ENCODE data around the gene WFIKKN1. TPM values are rescaled to one million over a fixed set of nuclear protein-coding genes. Genes with fewer than 3 reads are reported as not detected.

WFIKKN1 gene
- total RNA-seq, 2 donors from 2014 or later, result 0.21 to 0.50 TPM

GRCh38 chr16:617855-618254 is 12.9 kb upstream of the WFIKKN1 start:
- intact Hi-C loops (cut with DNase I), result no loop called here
- ATAC-seq, result no peak
- no peak for DNase-seq

DNA sequence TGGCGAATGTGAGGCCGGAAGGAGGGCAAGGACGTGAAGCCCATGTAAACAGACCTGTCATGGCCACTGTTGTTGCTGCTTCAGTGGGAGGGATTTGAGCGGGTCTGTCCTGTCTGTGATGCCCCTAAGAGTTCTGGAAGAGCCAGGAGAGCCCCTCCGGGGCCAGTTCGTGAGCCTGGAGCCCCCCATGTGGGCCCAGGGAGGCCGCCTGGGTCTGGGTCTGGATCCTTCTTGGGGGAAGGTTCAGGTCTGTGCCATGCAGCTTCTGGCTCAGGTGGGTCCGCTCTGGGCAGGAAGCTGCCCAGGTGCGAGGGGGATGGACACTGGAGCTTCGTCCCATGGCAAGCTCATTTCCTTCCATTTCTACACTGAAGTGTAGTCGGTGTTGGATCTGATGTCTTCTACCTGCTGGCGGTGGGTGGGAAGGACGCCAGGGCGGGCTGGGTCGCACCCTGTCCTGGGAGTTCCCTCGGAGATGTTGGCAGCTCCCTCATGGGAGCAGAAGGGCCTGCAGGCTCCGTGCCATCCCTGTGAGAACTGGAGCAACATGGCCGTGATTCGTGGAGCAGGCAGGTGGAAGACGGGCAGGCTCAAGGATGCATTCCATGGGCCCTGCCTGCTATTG is 11.2 kb upstream of the WFIKKN1 start:
- ATAC-seq (no peak), DNase-seq (no peak)
- intact Hi-C loops (cut with DNase I), result no loop called here

DNA sequence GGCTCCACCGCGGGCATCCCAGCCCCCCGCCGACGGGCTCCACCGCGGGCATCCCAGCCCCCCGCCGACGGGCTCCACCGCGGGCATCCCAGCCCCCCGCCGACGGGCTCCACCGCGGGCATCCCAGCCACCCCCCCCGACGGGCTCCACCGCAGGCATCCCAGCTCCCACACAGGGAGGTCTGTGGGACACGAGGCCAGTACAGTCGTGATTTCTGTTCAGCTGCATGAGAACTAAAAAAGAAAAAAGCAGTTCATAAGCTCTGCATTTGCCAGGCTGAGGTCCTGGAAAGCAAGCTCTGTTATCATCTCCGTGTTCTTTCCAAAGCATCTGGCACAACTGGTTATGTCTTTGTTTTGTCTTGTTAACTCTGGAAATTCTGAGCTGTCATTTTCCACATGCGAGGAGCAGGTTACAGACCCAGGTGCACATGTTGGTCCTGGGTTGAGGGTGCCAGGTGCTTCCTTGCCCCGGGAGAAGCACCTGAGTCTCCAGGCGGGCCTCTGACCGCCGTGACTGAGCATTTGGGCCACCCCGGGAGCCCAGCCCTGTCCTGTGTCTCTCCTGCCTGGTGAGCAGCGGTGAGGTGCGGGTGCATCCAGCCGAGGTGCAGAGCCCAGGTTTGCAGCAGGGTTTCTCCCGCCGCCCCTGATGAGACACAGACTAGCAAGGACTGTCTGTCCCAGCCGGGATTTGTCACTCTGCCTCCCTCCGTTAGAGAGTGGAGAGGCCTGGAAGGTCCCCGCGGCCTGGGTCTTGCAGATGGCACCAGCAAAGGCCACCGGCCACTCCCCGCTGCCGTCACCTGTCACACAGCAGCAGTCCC is 9.9 kb upstream of the WFIKKN1 start:
- ATAC-seq (no peak), DNase-seq (no peak)
- intact Hi-C loops (cut with DNase I), result no loop called here

- no peak for DNase-seq
- peak in 1 of 2 donors; percentile 25 for ATAC-seq
- intact Hi-C loops (cut with DNase I), result no loop called here
Observed at GRCh38 chr16:621526-622105, 9.2 kb upstream of the WFIKKN1 start.

DNA sequence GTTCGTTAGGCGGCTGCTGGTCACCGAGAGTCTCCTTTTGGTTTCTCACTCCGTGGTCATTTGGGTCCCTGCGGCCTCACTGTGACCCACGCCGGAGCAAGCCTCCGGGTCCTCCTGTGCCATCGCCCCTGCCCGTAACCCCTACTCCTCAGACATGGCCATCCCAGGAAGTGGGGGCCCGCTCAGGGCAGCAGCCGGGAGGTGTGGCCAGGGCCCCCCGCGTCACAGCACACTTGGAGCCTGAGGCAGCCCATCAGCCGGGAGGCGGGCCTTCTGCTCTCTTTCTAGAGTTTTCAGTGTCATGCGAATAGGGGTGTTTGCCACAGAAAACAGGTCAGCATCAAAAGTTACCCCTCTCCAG is 7.9 kb upstream of the WFIKKN1 start:
- no peak for ATAC-seq
- DNase-seq, result no peak
- intact Hi-C loops (cut with DNase I), result no loop called here

- intact Hi-C loops (cut with DNase I), result no loop called here
- DNase-seq (no peak), ATAC-seq (no peak)
Observed at GRCh38 chr16:624526-625070, 6.2 kb upstream of the WFIKKN1 start.

GRCh38 chr16:625117-625976 is 5.4 kb upstream of the WFIKKN1 start:
- DNase-seq (no peak), ATAC-seq (no peak)
- intact Hi-C loops (cut with DNase I), result no loop called here

- ATAC-seq, result no peak
- DNase-seq, result no peak
- intact Hi-C loops (cut with DNase I), result no loop called here
Observed at GRCh38 chr16:625977-626765, 4.6 kb upstream of the WFIKKN1 start.

GRCh38 chr16:626787-627453 is 3.9 kb upstream of the WFIKKN1 start:
- ATAC-seq (peak; percentile 23 to 81), DNase-seq (peak; percentile 60)
- intact Hi-C loops (cut with DNase I), result no loop called here

DNA sequence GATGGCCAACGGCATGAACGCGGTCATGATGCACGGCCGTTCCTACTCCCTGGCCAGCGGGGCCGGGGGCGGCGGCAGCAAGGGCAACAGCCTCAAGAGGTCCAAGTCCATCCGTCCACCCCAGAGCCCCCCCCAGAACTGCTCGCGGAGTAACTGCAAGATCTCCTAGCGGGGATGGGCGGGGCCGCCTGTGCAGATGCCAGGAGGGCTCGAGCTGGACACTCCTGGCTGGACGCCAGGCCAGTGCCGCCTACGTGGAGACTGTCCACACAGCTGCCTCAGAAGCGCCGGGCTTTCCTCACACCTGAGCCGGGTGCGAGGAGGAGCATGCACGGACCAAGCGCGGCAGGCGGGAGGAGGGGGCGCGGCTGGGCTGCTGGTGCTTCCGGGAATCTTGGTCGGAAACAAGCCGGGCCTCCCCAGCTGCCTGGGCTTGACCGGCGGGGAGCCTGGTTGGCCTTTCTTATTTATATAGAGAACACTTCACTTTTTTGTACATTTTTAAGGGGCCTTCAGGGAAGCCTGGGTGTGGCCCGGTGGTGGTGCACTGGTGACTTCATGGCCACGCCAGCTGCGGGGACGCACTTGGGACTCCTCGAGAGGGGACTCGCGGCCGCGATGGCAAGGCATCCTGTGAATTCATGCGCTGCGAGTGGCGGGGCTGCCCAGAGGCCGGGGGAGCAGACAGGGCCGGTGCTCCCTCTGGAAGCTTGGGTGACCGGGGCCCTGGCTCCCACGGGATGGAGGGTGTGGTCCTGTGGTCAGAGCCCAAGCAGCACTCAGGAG is 3.1 kb upstream of the WFIKKN1 start:
- intact Hi-C loops (cut with DNase I), result no loop called here
- DNase-seq (peak; percentile 57), ATAC-seq (peak; percentile 9 to 63)

DNA sequence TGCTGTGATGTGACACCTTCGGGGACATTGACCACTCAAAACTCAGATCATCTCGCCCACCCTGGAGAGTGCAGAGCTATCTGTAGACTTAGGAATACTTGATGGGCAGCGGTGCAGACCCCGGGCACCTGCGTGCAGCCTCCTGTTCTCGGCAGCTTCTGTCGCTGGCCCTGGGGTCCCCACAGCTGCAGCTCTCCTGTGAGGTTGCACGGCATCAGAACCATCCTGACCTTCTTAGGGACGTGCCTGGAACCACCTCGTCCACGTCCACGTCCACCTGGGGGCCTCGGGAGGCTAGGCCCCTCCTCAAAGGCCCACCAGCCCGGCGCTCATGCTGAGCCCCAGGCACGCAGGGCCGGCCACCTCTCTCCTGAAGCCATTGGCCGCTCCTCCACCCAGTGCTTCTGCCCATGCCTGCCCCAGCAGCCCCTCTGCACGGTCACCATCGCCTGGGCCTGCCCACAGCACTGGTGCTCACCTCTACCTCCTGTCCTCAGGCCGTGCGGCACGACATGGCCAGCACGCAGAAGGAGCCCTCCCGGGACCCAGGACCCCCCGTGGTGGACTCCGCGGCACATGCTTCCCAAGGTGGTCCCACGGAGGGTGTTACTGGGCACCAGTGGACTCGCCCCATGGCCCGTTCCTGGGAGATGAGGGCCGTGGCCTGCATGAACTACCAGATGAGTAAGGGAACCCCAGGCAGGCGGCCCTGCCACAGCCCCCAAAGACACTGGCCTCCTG is 2.3 kb upstream of the WFIKKN1 start:
- ATAC-seq (no peak), DNase-seq (no peak)
- intact Hi-C loops (cut with DNase I), result no loop called here

DNA sequence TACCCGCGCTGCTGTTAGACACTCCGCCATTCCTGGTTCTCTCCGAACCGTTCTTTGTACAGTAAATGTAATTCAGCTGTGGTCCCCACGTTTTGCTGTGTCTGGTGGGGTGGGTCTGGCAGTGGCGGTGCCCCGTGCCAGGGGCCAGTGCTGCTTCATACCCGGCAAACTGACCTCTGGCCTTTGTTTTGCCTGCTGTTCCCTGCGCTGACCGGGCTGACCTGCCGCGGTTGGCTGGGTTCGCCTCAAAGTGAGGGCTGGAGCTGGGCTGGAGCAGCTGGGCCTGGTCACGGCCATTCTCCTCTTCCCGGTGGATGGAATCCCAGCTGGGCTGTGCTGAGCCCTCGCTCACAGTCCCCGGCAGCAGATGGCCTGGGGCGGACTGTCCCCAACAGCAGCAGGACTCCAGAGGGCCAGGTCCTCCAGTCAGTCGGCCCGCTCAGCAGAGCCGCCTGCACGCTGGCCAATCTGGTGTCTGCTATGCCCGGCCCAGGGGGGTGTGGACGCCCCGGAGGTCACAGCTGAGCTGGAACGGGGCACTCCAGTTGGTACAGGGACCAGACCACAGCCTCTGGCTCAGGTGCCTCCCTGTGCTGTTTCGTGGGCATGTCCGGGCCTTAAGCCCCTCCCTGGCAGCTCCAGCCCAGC is 1.5 kb upstream of the WFIKKN1 start:
- intact Hi-C loops (cut with DNase I), result no loop called here
- DNase-seq (peak; percentile 42), ATAC-seq (peak in 1 of 2 donors; percentile 10)

- no peak for ATAC-seq
Observed at GRCh38 chr16:629833-630248, 944 bp upstream of the WFIKKN1 start.

DNA sequence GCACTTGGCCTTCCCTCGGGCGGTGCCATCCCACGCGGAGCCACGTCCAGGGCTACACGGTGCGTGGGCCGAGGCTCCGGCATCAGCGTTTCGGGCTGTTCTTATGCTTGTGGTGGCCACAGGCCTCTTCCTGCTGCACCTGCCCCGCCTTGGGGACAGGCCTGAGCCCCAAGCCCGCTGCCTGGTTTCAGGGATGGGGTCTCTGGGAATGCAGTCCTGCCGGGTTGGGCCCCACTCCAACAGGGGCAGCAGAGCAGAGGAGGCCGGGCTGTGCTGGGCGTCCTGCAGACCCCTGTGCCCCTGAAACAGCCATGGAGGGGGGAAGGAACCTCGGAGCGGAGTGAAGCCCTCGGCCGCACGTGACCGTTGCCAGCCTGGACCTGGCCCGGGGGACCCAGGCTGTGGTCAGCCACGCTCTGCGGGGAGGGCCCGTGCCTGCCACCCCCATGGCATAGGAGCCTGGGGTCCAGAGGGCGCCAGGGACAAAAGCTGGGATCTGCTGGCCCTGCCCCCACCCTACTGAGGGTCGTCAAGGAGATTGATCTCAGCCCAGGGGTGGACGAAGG is 453 bp upstream of the WFIKKN1 start:
- intact Hi-C loops (cut with DNase I), result no loop called here
- ATAC-seq (no peak), DNase-seq (peak; percentile 31)

More at GRCh38 chr16:629833-630248, 944 bp upstream of the WFIKKN1 start:
- DNase-seq, result peak; percentile 62
- intact Hi-C loops (cut with DNase I), result no loop called here

GRCh38 chr16:631808-632358 is 1.1 kb downstream of the WFIKKN1 start:
- ATAC-seq (no peak), DNase-seq (no peak)
- intact Hi-C loops (cut with DNase I), result no loop called here
